Caco-2 (cell line): ENCODE data around the gene KLK2. TPM values are rescaled to one million over a fixed set of nuclear protein-coding genes. Genes with fewer than 3 reads are reported as not detected.

ENCODE experiments used
- BruUV-seq: library from RNA; stranded (reverse); fragments of 400-500 nt; replicated peaks from 2 replicates; lab custom pipeline; 2021; lab: Mats Ljungman, UMichigan
- CTCF ChIA-PET: fragments of 300-600 bp; sonication (Branson Sonifier 250); formaldehyde crosslinking; loops from one replicate; lab custom pipeline; 2022; ENCODE audit warnings: antibody characterized with exemption; lab: Charles Lee
- POLR2A ChIA-PET: fragments of 300-600 bp; sonication (Branson Sonifier 250); formaldehyde crosslinking; loops from one replicate; lab custom pipeline; 2022; ENCODE audit warnings: antibody characterized with exemption; lab: Charles Lee
- DNase-seq, 2 experiments: peaks; one replicate each; pipeline versions ENCODE4 v3.0.0 to v3.0.0-alpha.2; 2020 to 2022
- H3K27me3 ChIP-seq: replicated peaks from 2 replicates; pipeline ENCODE4 v1.6.0; 2011; ENCODE audit warnings: low read length; ENCODE audit not compliant: control insufficient read depth, insufficient read depth
- H3K36me3 ChIP-seq: 2 replicates; pipeline ENCODE4 v1.5.1; 2011; ENCODE audit warnings: low read length; ENCODE audit not compliant: control insufficient read depth, insufficient read depth
- H3K4me1 ChIP-seq: fragments of 250-450 bp; sonication (Bioruptor Pico); 2 replicates; pipeline ENCODE4 v1.5.1; 2020; ENCODE audit warnings: mild to moderate bottlenecking
- H3K4me3 ChIP-seq: 2 replicates; pipeline ENCODE4 v1.5.1; 2011; ENCODE audit warnings: low read depth, mild to moderate bottlenecking, control low read depth, low read length
- H3K9me3 ChIP-seq: fragments of 250-450 bp; sonication (Bioruptor Pico); 2 replicates; pipeline ENCODE4 v1.5.1; 2020; ENCODE audit warnings: mild to moderate bottlenecking, moderate library complexity
- H3K27ac Mint-ChIP-seq: one replicate; pipeline ENCODE4 v1.8.0; 2022; ENCODE audit warnings: mixed read lengths; ENCODE audit not compliant: unreplicated experiment
- H3K27me3 Mint-ChIP-seq: one replicate; pipeline ENCODE4 v1.8.0; 2022; ENCODE audit warnings: mixed read lengths; ENCODE audit not compliant: insufficient read depth, unreplicated experiment
- H3K36me3 Mint-ChIP-seq: one replicate; pipeline ENCODE4 v1.8.0; 2022; ENCODE audit warnings: mild to moderate bottlenecking, mixed read lengths; ENCODE audit not compliant: insufficient read depth, unreplicated experiment
- H3K4me1 Mint-ChIP-seq: one replicate; pipeline ENCODE4 v1.8.0; 2022; ENCODE audit warnings: low read depth, mixed read lengths; ENCODE audit not compliant: unreplicated experiment
- H3K4me3 Mint-ChIP-seq: one replicate; pipeline ENCODE4 v1.8.0; 2022; ENCODE audit warnings: mild to moderate bottlenecking, moderate library complexity, mixed read lengths; ENCODE audit not compliant: unreplicated experiment
- H3K9me3 Mint-ChIP-seq: one replicate; pipeline ENCODE4 v1.8.0; 2022; ENCODE audit warnings: mixed read lengths; ENCODE audit not compliant: unreplicated experiment
- CTCF ChIP-seq, 2 experiments: fragments of 200-600 bp in 1 of 2; IDR thresholded peaks; 1 replicate in 1 of 2; 2 replicates in 1 of 2; pipeline versions ENCODE4 v1.5.1 to v1.8.0; 2011 to 2022; ENCODE audit warnings: antibody characterized with exemption in 1 of 2, control low read depth in 1 of 2, inconsistent platforms in 1 of 2, low read depth in 1 of 2, low read length in 1 of 2, mild to moderate bottlenecking in 1 of 2, moderate library complexity in 1 of 2; ENCODE audit not compliant: insufficient read depth in 1 of 2, severe bottlenecking in 1 of 2, unreplicated experiment in 1 of 2
- intact Hi-C: fragments of 100-400 bp; cut with micrococcal nuclease; formaldehyde crosslinking; loops from one replicate; pipeline ENCODE4 v1.10.0; 2022; ENCODE audit not compliant: unreplicated experiment
- total RNA-seq: library from RNA; stranded (reverse); gene quantifications from 2 replicates; pipeline ENCODE4 v1.2.3, GENCODE V29; 2022

The KLK2 gene
- total RNA-seq, 1 experiment from 2014 or later: not detected

- peaks cover 29% of the 10 kb centered on the region for H3K27me3 Mint-ChIP-seq
These were observed 18.4 kb upstream of the KLK2 start, which contains the start of gene KLK3 for GRCh38 chr19:50854636-50855410. Gene KLK3, plus strand, starts transcription at chr19:50854915. Its CDS starts 41 bp downstream, at chr19:50854956.

DNA sequence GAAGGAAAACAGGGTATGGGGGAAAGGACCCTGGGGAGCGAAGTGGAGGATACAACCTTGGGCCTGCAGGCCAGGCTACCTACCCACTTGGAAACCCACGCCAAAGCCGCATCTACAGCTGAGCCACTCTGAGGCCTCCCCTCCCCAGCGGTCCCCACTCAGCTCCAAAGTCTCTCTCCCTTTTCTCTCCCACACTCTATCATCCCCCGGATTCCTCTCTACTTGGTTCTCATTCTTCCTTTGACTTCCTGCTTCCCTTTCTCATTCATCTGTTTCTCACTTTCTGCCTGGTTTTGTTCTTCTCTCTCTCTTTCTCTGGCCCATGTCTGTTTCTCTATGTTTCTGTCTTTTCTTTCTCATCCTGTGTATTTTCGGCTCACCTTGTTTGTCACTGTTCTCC is 15.9 kb upstream of the KLK2 start:
- H3K36me3 Mint-ChIP-seq: no peaks in the 10 kb centered on the region
- no peaks in the 10 kb centered on the region for H3K4me1 Mint-ChIP-seq
- 0 out of 2 replicates have a peak, but pooled peaks cover 9% of the 10 kb centered on the region for H3K9me3 ChIP-seq
- DNase-seq: peak in 1 of 2 experiments; percentile 12
- CTCF ChIA-PET: no interaction called here
- H3K4me3 Mint-ChIP-seq: no peak overlapping the region
- no peaks in the 10 kb centered on the region for H3K36me3 ChIP-seq
- no peaks in the 10 kb centered on the region for H3K4me1 ChIP-seq
- H3K27me3 Mint-ChIP-seq: peaks cover 24% of the 10 kb centered on the region
- TF ChIP-seq CTCF (IDR thresholded peaks at IDR 0.05; ENCODE audit: insufficient read depth in 1 of 2, low read depth in 1 of 2, low read length in 1 of 2, severe bottlenecking in 1 of 2, unreplicated experiment in 1 of 2): no peak
- intact Hi-C loops: no loop called here
- no peaks in the 10 kb centered on the region for H3K9me3 Mint-ChIP-seq
- H3K4me3 ChIP-seq: no peak overlapping the region
- BruUV-seq: no TSS peak
- POLR2A ChIA-PET: no interaction called here
- H3K27ac Mint-ChIP-seq: no peak overlapping the region
- no peaks in the 10 kb centered on the region; the same call in 1 of the 2 replicates for H3K27me3 ChIP-seq

More at GRCh38 chr19:50854636-50855410, 18.4 kb upstream of the KLK2 start, which contains the start of gene KLK3:
- Histone ChIP-seq H3K4me3 (no peak within 1 kb of the TSS), H3K27me3 (no peaks in the 10 kb centered on the region; the same call in 1 of the 2 replicates), H3K9me3 (no peaks in the 10 kb centered on the region), H3K36me3 (no peaks in the 10 kb centered on the region), H3K4me1 (no peaks in the 10 kb centered on the region)
- DNase-seq: peak in 1 of 2 experiments; percentile 23
- intact Hi-C loops: no loop called here
- CTCF ChIA-PET: no interaction called here
- no peaks in the 10 kb centered on the region for H3K4me1 Mint-ChIP-seq
- no peak within 1 kb of the TSS for H3K4me3 Mint-ChIP-seq
- POLR2A ChIA-PET: no interaction called here
- no peak within 1 kb of the TSS for H3K27ac Mint-ChIP-seq
- H3K9me3 Mint-ChIP-seq: no peaks in the 10 kb centered on the region
- no peak for TF ChIP-seq CTCF (IDR thresholded peaks at IDR 0.05; ENCODE audit: insufficient read depth in 1 of 2, low read depth in 1 of 2, low read length in 1 of 2, severe bottlenecking in 1 of 2, unreplicated experiment in 1 of 2)
- H3K36me3 Mint-ChIP-seq: no peaks in the 10 kb centered on the region
- BruUV-seq: no TSS peak

- ChIA-PET POLR2A (no interaction called here), CTCF (no interaction called here)
- Mint-ChIP-seq H3K4me3 (no peak overlapping the region), H3K36me3 (no peaks in the 10 kb centered on the region), H3K9me3 (no peaks in the 10 kb centered on the region), H3K27ac (no peak overlapping the region), H3K4me1 (no peaks in the 10 kb centered on the region), H3K27me3 (peaks cover 28% of the 10 kb centered on the region)
- intact Hi-C loops: no loop called here
- H3K4me3 ChIP-seq: no peak overlapping the region
- H3K36me3 ChIP-seq: no peaks in the 10 kb centered on the region
- 0 out of 2 replicates have a peak, but pooled peaks cover 13% of the 10 kb centered on the region for H3K9me3 ChIP-seq
- no TSS peak for BruUV-seq
- peak in 1 of 2 experiments; percentile 22 for DNase-seq
- TF ChIP-seq CTCF (IDR thresholded peaks at IDR 0.05; ENCODE audit: insufficient read depth in 1 of 2, low read depth in 1 of 2, low read length in 1 of 2, severe bottlenecking in 1 of 2, unreplicated experiment in 1 of 2): no peak
- no peaks in the 10 kb centered on the region; the same call in 1 of the 2 replicates for H3K27me3 ChIP-seq
- no peaks in the 10 kb centered on the region for H3K4me1 ChIP-seq
These were observed 14.4 kb upstream of the KLK2 start for GRCh38 chr19:50858886-50859285.
